LNCAP (cell line): ENCODE data around the gene HP1BP3.

Source experiments
- TF ChIP-seq, protein P1 (sequence below): fragments of 450-650 bp; IDR thresholded peaks from 2 replicates; pipeline ENCODE4 v1.5.1; 2017; ENCODE audit warnings: mild to moderate bottlenecking

Gene HP1BP3

DNA sequence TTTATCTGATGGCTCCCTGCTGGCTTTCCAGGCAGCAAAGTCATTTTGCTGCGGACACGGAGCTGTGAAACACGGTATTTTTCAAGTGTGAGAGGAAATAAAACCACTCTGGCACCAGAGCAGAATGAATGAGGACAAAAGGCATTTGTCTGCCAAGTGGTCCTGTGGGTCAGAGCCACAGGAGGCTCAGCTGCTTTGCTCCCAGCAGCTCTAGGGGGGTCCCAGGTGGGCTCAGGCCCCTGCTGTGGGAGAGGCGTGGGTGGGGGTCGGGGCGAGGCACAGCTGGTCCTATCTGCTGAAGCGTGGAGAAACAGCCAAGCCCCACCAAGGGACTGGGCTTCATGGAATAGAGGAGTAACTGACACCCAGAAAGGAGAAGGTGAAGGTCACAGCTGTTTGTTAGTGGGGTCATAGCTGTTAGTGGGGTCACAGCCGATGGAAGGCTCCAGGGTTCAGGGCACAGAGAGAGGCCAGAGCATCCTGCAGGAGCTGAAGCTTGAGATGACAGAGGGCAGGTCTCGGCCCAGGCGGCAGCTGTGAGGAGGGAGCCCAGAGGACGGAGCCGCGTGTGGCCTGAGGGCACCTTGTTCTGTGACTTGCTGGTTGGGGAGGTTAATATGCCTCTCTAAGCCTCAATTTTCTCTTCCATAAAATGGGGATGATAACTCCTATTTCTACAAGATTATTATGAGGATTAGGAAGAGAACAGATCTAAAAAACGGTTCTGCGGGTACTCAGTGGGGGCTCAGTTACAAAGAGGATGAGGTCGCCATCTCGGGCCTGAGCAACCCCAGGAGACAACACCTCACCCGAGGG, 76.4 kb downstream of the HP1BP3 start:
- TF ChIP-seq, protein P1, sequence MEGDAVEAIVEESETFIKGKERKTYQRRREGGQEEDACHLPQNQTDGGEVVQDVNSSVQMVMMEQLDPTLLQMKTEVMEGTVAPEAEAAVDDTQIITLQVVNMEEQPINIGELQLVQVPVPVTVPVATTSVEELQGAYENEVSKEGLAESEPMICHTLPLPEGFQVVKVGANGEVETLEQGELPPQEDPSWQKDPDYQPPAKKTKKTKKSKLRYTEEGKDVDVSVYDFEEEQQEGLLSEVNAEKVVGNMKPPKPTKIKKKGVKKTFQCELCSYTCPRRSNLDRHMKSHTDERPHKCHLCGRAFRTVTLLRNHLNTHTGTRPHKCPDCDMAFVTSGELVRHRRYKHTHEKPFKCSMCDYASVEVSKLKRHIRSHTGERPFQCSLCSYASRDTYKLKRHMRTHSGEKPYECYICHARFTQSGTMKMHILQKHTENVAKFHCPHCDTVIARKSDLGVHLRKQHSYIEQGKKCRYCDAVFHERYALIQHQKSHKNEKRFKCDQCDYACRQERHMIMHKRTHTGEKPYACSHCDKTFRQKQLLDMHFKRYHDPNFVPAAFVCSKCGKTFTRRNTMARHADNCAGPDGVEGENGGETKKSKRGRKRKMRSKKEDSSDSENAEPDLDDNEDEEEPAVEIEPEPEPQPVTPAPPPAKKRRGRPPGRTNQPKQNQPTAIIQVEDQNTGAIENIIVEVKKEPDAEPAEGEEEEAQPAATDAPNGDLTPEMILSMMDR = no peak

- TF ChIP-seq, protein P1 = no peak
These were observed 77.2 kb downstream of the HP1BP3 start for GRCh38 chr1:20709868-20710267.

DNA sequence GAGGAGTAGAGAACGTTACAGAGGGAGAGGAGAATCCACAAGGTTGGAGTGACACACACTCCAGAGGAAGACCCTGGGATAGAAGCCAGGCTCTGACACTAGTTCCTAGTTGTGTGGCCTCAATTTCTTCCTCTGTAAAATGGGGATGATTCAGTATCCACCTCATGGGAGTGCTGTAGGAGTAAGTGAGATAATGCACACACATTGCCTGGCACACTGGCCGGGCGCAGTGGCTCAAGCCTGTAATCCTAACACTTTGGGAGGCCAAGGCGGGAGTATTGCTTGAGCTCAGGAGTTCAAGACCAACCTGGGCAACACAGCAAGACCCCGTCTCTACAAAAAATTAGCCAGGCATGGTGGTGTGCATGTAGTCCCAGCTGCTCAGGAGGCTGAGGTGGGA, 78.2 kb downstream of the HP1BP3 start:
- TF ChIP-seq, protein P1 = no peak

GRCh38 chr1:20708057-20708456, 79.0 kb downstream of the HP1BP3 start:
- TF ChIP-seq, protein P1 = no peak

GRCh38 chr1:20706841-20707240, 80.3 kb downstream of the HP1BP3 start:
- TF ChIP-seq, protein P1 = no peak

DNA sequence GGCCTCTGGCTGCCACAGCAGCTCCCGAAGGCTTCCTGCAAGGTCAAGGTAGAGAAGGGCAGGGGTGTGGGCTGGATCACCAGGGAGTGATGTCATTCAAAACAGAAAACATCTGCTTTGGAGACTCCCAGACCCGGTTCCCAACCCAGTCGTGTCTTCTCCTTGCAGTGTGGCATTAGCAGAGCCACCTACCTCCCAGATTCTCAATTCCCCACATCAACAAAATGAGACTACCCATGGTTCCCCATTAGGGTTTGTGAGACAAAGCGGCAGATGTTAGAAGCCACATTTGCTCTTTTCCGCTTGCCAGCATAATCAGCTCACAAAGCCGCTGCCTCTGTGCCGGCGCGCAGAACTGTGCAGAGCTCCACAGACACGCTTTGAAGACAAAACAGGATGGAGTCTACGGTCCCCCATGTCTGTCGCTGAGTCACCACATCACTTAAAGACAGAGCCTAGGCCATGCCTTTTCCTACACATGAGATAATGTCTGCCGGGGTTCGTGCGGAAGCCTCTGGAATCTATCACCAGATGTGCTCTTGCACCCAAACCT, 81.8 kb downstream of the HP1BP3 start:
- TF ChIP-seq, protein P1 = no peak

DNA sequence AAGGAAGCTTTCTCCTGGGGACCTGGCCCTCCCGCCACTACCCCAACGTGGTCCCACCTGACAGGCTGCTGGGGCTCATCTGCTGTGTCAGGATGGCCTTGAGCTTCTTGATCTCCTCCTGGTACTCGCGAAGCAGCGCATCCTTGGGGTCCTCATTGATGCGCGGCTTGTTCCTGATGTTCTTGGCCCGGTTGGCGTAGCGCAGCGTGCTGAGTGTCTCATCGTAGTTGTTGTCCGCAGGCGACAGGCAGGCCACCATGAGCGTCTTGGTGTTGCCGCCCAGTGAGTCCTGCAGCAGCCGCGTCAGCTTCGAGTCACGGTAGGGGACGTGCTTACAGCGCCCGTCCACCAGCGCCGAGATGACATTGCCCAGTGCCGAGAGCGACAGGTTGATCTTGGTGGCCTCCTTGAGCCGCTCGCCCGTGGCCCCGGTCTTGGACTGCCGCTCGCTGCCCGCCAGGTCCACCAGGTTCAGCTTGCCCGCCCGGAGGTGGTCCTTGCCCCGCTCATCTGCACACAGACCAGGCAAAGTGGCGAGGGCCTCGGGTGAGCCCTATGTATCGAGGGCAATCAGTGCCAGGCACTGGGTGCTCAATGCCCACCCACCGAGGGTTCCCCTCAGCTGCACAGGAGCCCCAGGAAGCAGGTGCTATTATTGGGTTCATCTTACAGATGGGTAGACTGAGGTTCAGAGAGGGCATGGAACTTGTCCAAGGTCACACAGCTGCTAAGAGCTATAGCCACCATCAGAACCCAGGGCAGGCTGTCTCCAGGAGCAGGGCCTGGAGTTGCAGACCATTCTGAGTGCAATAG, 82.5 kb downstream of the HP1BP3 start:
- TF ChIP-seq, protein P1 = no peak
